Esophagus muscularis mucosa (tissue), 4 donors: Measurements from ENCODE around the gene SNAPC2. TPM values are rescaled to one million over a fixed set of nuclear protein-coding genes. Genes with fewer than 3 reads are reported as not detected.
A peak's percentile ranks its signal among the peaks of the same experiment; 100 is the strongest.
"Not testable (repeated sequence)": the region's sequence is repeated elsewhere in the genome, so short reads cannot be mapped to it uniquely, and the experiment has no call there.

Experiments
- DNase-seq: peaks from one replicate; pipeline ENCODE4 v3.0.0-alpha.2; 2017; ENCODE audit errors: extremely low spot score
- H3K27ac ChIP-seq, 4 donors: fragments of 200-600 bp; sonication (generic); replicated peaks in 1 of 4; 1 replicate in 3 of 4; 2 replicates in 1 of 4; pipeline ENCODE4 v1.5.1; 2016 to 2019; ENCODE audit warnings: mild to moderate bottlenecking in 1 of 4
- H3K27me3 ChIP-seq, 4 donors: fragments of 200-600 bp; sonication (generic); one replicate each; pipeline versions ENCODE4 v1.5.1 to v1.6.0; 2016 to 2019
- H3K36me3 ChIP-seq, 4 donors: fragments of 200-600 bp; sonication (generic); one replicate each; pipeline ENCODE4 v1.5.1; 2016 to 2019
- H3K4me1 ChIP-seq, 4 donors: fragments of 200-600 bp; sonication (generic); one replicate each; pipeline ENCODE4 v1.5.1; 2016 to 2019
- H3K4me3 ChIP-seq, 4 donors: fragments of 200-600 bp; sonication (generic); 1 replicate in 2 of 4; 2 replicates in 2 of 4; pipeline ENCODE4 v1.5.1; 2016 to 2019; ENCODE audit warnings: mild to moderate bottlenecking in 4 of 4, moderate library complexity in 1 of 4
- H3K9me3 ChIP-seq, 4 donors: fragments of 200-600 bp; sonication (generic); 1 replicate in 3 of 4; 2 replicates in 1 of 4; pipeline ENCODE4 v1.5.1; 2016 to 2019
- CTCF ChIP-seq, 3 experiments: fragments of 200-600 bp in 2 of 3; fragments of 450-650 bp in 1 of 3; sonication (generic) in 2 of 3; IDR thresholded peaks; one replicate each; pipeline ENCODE4 v1.5.1; 2017 to 2019; ENCODE audit warnings: antibody characterized with exemption in 3 of 3, mild to moderate bottlenecking in 2 of 3, moderate library complexity in 1 of 3
- EP300 ChIP-seq: sonication (generic); formaldehyde crosslinking; IDR thresholded peaks from one replicate; pipeline ENCODE4 v1.6.1; 2017; ENCODE audit warnings: antibody characterized with exemption
- POLR2A ChIP-seq: fragments of 450-650 bp; IDR thresholded peaks from one replicate; pipeline ENCODE4 v1.6.1; 2017; ENCODE audit warnings: antibody characterized with exemption, moderate library complexity, mild to moderate bottlenecking, low read depth
- POLR2AphosphoS5 ChIP-seq, 2 donors: sonication (generic); formaldehyde crosslinking; IDR thresholded peaks; one replicate each; pipeline ENCODE4 v1.6.1; 2017; ENCODE audit warnings: antibody characterized with exemption in 2 of 2
- WGBS: methylation state at CpG from one replicate; pipeline ENCODE4 v1.1.5; 2018; 5-methylcytosine and 5-hydroxymethylcytosine counted together
- intact Hi-C: fragments of 100-400 bp; cut with DNase I; formaldehyde crosslinking; loops from one replicate; pipeline ENCODE4 v1.15.1; 2023
- total RNA-seq, 4 donors: library from RNA; depleted of rRNA; stranded (reverse); fragments of >200 nt; gene quantifications; one replicate each; pipeline versions ENCODE4 v1.1.0 to v1.2.1, GENCODE V29; 2016

Gene SNAPC2
- total RNA-seq, 4 donors from 2014 or later, result 32.4 to 47.2 (median 35.0) TPM

DNA sequence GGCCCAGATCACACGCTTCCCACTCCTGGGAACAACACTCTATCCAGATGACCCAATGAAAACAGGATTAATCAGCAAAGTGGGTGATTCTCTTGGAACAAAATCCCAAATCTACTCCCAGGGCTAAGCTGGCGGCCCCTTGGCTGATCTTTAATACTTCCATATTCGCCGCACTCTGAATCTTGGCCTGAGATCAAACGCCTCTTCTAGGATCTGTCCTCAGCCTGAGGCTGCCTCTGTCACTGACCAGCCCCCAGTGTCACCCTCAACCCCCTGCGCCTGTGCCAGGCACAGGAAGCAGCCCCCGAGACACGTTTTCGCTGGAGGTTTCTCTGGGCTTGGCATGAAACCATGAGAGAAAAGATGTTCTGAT, 8.2 kb downstream of the SNAPC2 start:
- 50% methylated on average over 9 of the region's 9 CpGs for WGBS
- Histone ChIP-seq H3K4me1 (peaks cover 46 to 97% (median 90%) of the 10 kb centered on the region in 4 donors), H3K27ac (peak overlapping the region; percentile 91 to 96 (median 94)), H3K36me3 (peaks cover 20 to 38% (median 32%) of the 10 kb centered on the region in 4 donors), H3K4me3 (peak overlapping the region; percentile 1 to 36 (median 24)), H3K9me3 (no peaks in the 10 kb centered on the region), H3K27me3 (no peaks in the 10 kb centered on the region)
- DNase-seq, result no peak
- intact Hi-C loops, result no loop called here
- TF ChIP-seq CTCF (IDR thresholded peaks at IDR 0.05) (no peak), POLR2A (no peak), EP300 (no peak), POLR2AphosphoS5 (IDR thresholded peaks at IDR 0.05) (no peak)

- peak overlapping the region; percentile 28 to 46 (median 37) for H3K4me3 ChIP-seq
- no peak for DNase-seq
- H3K9me3 ChIP-seq, result no peaks in the 10 kb centered on the region
- 25% methylated on average over 24 of the region's 24 CpGs for WGBS
- peak; percentile 22 to 48 (median 34) for TF ChIP-seq CTCF (IDR thresholded peaks at IDR 0.05)
- TF ChIP-seq POLR2AphosphoS5 (IDR thresholded peaks at IDR 0.05), result peak; percentile 51 to 73
- no peak for TF ChIP-seq POLR2A
- TF ChIP-seq EP300, result no peak
- no peaks in the 10 kb centered on the region for H3K27me3 ChIP-seq
- peak overlapping the region; percentile 91 to 96 (median 94) for H3K27ac ChIP-seq
- H3K4me1 ChIP-seq, result peaks cover 46 to 90% (median 83%) of the 10 kb centered on the region in 4 donors
- intact Hi-C loops, result no loop called here
- peaks cover 27 to 45% (median 38%) of the 10 kb centered on the region in 4 donors for H3K36me3 ChIP-seq
These were observed 8.9 kb downstream of the SNAPC2 start for GRCh38 chr19:7928741-7929701.

DNA sequence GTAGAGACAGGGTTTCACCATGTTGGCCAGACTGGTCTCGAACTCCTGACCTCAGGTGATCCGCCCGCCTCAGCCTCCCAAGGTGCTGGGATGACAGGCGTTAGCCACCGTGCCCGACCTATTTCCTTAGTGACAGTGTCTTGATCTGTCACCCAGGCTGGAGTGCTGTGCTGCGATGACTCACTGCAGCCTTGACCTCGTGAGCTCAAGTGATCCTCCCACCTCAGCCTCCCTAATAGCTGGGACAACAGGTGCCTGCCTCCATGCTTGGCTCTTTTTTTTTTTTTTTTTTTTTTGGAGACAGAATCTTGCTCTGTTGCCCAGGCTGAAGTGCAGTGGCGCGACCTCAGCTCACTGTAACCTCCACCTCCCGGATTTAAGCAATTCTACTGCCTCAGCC, 9.9 kb downstream of the SNAPC2 start:
- H3K9me3 ChIP-seq, H3K27me3 ChIP-seq, DNase-seq, intact Hi-C loops: not testable (repeated sequence)
- H3K4me3 ChIP-seq, result peak overlapping the region in 1 of 4 donors; percentile 38
- WGBS, result 77% methylated on average over 11 of the region's 11 CpGs
- peaks cover 40 to 80% (median 73%) of the 10 kb centered on the region in 4 donors for H3K4me1 ChIP-seq
- peaks cover 37 to 55% (median 48%) of the 10 kb centered on the region in 4 donors for H3K36me3 ChIP-seq
- H3K27ac ChIP-seq, result peak overlapping the region; percentile 91 to 96 (median 94)

DNA sequence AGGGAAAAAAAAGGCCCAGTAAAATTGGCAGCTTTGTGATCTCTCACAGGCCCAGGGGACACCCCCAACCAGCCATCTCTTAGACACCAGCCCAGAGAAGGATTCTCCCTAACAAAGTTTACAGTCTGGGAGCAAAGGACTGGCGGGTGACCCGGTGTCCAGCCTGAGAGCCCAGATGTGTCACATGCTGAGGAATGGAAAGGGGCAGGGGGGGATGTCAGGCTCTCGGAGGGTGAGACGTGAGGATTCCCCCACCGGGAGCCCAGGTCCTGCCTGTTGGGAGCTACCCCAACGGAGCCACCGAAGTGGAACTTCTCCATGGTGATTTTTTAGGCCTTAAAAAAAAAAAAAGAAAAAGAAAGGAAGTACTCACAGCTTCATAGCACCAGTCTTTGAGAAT, 10.6 kb downstream of the SNAPC2 start:
- H3K4me3 ChIP-seq, result no peak overlapping the region
- no peaks in the 10 kb centered on the region for H3K27me3 ChIP-seq
- peak overlapping the region; percentile 91 to 96 (median 94) for H3K27ac ChIP-seq
- 46% methylated on average over 7 of the region's 7 CpGs for WGBS
- DNase-seq, result no peak
- TF ChIP-seq CTCF (IDR thresholded peaks at IDR 0.05) (no peak), EP300 (no peak), POLR2AphosphoS5 (IDR thresholded peaks at IDR 0.05) (no peak), POLR2A (no peak)
- intact Hi-C loops, result no loop called here
- peaks cover 43 to 63% (median 56%) of the 10 kb centered on the region in 4 donors for H3K36me3 ChIP-seq
- H3K9me3 ChIP-seq, result no peaks in the 10 kb centered on the region
- peaks cover 35 to 73% (median 67%) of the 10 kb centered on the region in 4 donors for H3K4me1 ChIP-seq

- 82% methylated on average over 28 of the region's 36 CpGs for WGBS
- peak overlapping the region; percentile 91 to 96 (median 94) for H3K27ac ChIP-seq
- no peak for TF ChIP-seq EP300
- no peak for TF ChIP-seq POLR2A
- TF ChIP-seq POLR2AphosphoS5 (IDR thresholded peaks at IDR 0.05), result peak in 1 of 2 donors; percentile 39
- no peak for TF ChIP-seq CTCF (IDR thresholded peaks at IDR 0.05)
- intact Hi-C loops, result no loop called here
- no peak overlapping the region for H3K4me3 ChIP-seq
- no peak for DNase-seq
- no peaks in the 10 kb centered on the region for H3K27me3 ChIP-seq
- H3K4me1 ChIP-seq, result peaks cover 32 to 68% (median 63%) of the 10 kb centered on the region in 4 donors
- no peaks in the 10 kb centered on the region for H3K9me3 ChIP-seq
- H3K36me3 ChIP-seq, result peaks cover 50 to 70% (median 62%) of the 10 kb centered on the region in 4 donors
These were observed 11.3 kb downstream of the SNAPC2 start for GRCh38 chr19:7931221-7932061.
